ENCODE data around the gene OTULINL.
"Not testable (repeated sequence)": the region's sequence is repeated elsewhere in the genome, so short reads cannot be mapped to it uniquely, and the experiment has no call there.

Gene OTULINL

DNA sequence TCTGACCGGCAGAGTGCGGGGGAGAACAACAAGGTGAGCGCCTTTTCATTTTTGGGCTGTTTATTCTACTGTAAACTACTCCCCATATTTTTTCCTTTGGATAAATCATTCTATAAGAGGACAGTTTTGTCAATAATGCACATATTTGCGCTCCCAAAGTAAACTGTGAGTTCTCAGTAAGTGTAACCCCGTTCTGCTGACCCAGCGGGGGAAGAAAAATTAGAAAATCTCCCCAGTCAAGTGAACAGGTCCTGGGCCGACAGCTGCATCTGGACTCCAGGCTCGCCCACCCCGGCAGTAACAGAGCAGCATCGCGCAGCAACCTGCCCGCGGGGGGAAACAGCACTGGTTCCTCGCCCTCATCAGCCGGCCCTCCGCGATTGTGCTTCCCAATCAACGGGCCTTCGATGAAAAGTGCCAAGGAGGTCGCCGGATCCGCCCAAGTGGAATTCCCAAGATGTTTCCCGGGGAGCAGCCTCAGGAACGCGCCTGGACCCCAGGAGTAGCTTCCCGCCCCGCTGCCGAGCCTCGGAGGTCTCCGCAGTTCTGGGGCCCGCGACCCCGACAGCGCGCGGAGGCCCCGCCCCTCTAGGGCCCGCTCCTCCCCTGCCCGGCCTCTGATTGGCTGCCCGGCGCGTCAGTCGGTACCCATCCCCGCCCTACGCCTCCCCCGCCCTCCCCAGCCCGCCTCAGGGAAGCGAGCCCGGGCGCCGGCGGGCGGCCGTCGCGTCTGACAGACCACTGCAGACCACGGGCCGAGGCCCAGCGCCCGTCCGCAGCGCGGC, at the start of gene OTULINL:
Gene OTULINL (plus strand): TSS at position 687 of the 785 bp plus-strand sequence. CDS start 103 bp downstream, outside the sequence.
- DNase-seq: no peak

DNA sequence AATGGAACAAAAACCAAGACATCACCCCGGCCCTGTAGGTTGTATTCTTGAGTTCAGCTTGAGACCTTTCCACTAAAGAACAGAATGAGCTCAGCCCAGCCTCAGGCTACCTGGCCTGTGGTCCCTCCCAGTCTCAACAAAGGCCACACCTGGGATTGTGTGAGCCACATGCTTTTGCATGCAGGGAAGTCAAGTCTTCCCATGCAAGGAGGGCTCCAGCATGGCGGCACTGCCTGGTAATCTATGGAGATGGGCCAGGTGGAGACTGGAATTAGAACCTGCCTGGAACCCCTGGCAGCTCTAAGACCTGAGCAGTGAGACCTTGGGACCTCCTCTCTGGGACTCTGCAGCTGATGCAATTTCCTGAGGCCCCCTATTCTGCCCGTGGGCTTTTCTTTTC, 49.4 kb upstream of the OTULINL start:
- DNase-seq: no peak

GRCh38 chr5:14534773-14535172, 46.8 kb upstream of the OTULINL start:
- DNase-seq: no peak

GRCh38 chr5:14545308-14545707, 36.3 kb upstream of the OTULINL start:
- DNase-seq: no peak

DNA sequence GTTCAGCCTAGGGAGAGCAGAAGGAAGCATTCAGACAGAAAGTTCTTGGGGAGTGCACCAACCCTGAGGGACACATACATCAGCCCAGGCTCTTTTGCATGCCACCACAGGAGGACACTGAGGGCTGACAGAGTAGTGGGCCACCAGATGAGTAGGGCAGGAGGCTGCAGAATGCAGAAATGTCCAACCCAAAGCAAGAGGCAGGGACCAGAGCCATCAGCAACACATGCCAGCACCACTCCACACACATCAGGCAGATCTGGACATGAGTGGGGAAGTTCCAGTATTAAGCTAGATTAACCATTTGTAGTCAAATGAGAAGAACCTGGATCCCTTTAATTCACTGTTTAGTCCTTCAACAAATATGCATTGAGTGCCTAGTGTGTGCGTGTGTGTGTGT, 35.7 kb upstream of the OTULINL start:
- DNase-seq: no peak

GRCh38 chr5:14547666-14548065, 33.9 kb upstream of the OTULINL start:
- DNase-seq: no peak

DNA sequence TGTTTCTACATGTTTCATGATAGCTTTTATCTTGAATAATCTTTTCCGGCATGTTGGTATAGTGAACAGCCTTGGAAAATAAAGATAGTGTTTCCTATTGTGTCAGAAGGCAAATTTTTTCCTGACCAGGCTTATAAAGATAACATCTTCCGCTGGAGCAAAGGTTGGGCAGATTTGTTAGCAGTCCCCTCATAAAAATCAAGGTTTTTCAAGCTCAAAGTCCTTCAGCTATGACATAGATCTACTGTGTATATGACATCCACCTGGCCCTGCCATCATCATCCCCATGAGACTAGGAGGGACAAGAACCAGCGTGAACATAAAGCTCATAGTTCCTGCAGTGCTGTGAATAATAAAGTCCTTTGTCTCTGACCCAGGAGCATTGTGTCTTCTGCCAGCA, 30.4 kb upstream of the OTULINL start:
- DNase-seq: no peak

DNA sequence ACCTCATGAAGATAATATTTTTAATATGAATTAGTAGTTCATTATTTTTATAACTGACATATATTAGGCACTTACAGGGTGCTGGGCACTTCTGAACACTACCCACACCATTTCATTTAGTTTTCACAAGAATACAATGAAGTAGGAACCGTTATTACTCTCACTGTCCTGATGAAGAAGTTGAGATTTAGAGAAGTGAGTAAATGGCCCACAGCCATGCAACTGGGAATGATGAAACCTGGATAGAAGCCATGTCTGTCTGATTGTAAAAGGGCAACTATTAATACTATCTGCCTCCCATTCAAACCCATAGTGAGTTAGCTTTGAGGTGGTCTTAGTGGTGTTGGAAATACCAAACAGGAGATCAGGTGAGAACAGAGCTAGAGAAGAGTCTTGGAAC, 29.6 kb upstream of the OTULINL start:
- no peak for DNase-seq

DNA sequence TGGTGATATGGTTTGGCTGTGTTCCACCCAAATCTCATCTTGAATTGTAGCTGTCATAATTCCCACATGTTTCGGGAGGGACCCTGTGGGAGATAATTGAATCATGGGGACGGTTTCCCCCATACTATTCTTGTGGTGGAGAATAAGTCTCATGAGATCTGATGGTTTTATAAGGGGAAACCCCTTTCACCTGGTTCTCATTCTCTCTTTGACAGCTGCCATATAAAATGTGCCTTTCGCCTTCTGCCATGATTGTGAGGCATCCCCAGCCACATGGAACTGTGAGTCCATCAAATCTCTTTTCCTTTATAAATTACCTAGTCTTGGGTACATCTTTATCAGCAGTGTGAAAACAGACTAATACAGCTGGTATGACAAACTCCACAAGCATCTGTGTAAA, 27.3 kb upstream of the OTULINL start:
- DNase-seq: not testable (repeated sequence)

- no peak for DNase-seq
Observed at GRCh38 chr5:14556015-14556414, 25.6 kb upstream of the OTULINL start.

- DNase-seq: no peak
Observed at GRCh38 chr5:14557203-14557770, 24.3 kb upstream of the OTULINL start.

GRCh38 chr5:14557791-14558415, 23.7 kb upstream of the OTULINL start:
- DNase-seq: no peak

DNA sequence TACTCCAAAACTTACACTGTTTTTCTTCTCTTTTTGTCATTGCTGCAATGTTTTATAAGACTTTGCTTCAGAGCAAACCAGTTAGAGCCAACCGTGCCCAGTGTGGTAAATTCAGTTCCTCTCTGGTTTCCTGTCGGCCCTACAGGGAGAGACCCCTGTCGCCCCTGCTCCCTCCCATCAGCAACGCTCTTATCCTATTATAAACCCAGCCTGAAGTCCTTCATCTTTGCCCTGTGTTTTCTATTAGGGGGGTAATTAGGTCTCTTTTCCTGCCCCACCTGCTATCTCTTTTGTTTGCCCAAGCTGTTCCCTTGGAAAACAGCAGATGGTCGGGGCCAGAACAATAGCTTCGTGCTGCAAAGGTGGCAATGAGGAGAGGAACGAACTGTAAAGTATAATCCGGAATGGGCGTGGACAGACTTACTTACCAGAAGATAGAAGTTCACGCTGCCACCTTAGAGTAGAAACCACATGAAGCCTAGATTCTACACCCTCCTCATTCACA, 21.4 kb upstream of the OTULINL start:
- no peak for DNase-seq

GRCh38 chr5:14561741-14562140, 19.9 kb upstream of the OTULINL start:
- no peak for DNase-seq

DNA sequence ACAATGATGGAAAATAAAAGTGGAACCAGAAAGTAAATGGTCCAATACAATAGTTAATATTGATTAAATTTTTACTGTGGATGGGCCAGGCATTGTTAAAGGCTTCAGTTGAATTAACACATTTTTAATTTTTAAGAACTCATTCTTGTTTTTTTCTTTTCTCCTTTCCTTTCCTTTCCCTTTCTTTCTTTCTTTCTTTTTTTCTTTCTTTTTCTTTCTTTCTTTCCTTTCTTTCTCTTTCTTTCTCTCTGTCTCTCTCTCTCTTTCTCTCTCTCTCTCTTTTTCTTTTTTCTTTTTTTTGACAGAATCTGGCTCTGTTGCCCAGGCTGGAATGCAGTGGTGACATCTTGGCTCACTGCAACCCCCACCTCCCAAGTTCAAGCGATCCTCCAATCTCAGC, 13.3 kb upstream of the OTULINL start:
- DNase-seq: no peak

DNA sequence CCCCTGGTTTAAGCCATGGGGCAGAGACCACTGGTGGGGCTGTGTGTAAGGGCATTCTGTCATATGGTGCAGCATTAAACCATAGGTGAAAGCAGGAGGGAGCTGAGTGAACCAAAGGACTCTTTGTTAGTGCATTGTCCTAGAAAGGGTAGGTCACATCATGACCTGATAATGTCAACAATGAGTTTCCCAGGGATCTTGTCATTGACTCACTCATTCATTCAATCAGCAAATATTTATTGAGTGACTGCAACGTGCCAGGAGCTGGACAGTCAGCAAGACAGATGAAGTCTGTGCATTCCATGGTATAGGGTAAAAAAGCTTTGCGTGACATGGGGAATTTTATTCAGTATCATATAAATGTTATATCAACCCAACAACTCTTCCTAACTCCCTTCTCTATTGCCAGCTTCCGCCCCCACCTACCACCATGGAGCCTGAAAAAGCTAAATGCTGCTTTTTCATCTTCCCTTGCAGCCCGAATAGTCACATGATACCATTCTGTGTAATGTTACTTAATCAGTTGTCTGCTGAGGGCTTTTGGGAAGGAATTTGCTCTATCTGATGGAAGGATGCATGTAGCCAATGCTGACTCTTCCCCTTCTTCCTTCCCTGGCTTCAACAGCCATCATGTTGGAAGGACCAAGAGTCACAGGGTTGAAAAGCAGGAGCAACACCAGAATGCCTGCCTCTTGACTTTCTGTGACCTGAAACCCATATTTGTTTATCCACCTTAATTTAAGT, 11.5 kb upstream of the OTULINL start:
- no peak for DNase-seq

DNA sequence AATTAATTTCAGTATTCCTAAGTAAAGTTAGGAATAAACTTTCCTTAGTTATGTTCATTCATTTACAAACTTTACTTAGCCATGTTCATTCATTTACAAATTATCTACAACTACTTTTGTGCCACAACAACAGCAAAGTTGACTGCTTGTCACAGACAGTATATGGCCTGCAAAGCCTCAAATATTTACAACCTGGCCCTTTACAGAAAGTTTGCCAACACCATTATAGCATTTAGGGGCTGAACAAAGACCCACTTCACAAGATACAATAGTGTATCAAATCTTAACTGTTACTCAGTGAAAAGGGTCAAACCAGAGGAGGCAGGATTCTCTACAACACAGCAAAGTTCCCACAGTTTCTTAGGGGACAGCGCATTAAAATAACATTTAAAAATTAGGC, 9.7 kb upstream of the OTULINL start:
- DNase-seq: no peak

DNA sequence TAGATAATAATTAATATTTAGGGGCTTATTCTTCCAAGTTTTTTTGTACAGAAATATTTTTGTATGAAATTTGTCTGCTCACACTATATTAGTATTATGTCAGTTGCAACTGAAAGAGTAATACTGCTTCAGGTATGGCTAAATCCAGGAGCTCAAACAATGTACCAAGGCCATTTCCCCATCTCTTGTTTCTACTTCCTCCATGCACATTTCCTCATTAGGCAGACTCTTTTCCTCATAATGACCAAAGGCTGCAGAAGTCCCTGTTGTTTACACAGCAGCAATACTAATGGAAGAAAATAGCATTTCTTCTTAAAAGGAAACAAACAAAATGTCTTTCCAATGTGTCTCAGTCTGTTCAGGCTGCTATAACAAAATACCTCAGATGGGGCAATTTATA, 9.2 kb upstream of the OTULINL start:
- no peak for DNase-seq

DNA sequence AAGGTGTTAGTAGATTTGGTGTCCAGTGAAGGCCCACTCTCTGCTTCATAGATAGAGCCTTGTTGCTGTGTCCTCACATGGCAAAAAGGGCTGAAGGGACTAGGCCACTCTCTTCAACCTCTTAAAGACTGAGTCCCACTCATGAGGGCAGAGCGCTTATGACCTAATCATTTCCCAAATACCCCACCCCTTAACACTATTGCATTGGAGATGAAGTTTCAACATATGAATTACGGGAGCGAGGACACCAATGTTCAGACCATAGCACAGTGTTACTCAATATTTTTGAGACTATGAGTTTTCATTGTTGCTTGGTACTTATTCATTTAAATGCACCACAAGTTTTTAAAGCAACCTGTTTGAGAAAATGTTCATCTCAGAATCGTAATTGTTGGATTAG, 8.8 kb upstream of the OTULINL start:
- DNase-seq: no peak

GRCh38 chr5:14574096-14574495, 7.5 kb upstream of the OTULINL start:
- DNase-seq: no peak

GRCh38 chr5:14574891-14575508, 6.6 kb upstream of the OTULINL start:
- DNase-seq: no peak

DNA sequence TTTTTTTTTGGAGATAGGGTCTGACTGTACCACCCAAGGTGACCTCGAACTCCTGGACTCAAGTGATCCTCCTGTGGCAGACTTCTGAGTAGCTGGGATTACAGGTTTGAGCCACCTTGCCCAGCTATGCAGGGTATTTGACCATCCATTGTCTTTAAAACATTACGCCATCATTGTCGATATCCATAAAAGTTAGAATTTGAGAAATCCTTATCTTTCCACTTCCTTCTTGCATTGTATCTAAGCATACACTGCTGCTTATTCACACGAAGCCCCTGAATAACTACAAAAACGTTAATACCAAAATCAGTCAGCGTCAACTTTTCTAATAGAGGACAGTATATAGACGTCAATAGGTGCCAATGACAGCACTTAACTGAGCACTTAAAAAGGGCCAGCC, 5.4 kb upstream of the OTULINL start:
- DNase-seq: no peak

Measured in cortex of kidney (tissue), 1 donor.